GM20000 (cell line): ENCODE data around the gene ADNP2.

Experiments
- DNase-seq: peaks from one replicate; pipeline ENCODE4 v3.0.0; 2012; ENCODE audit warnings: low spot score
- CTCF ChIP-seq: IDR thresholded peaks from 2 replicates; pipeline ENCODE4 v1.5.1; 2012; ENCODE audit warnings: mild to moderate bottlenecking, control low read depth; ENCODE audit errors: extremely low read depth, missing control alignments

Gene ADNP2

DNA sequence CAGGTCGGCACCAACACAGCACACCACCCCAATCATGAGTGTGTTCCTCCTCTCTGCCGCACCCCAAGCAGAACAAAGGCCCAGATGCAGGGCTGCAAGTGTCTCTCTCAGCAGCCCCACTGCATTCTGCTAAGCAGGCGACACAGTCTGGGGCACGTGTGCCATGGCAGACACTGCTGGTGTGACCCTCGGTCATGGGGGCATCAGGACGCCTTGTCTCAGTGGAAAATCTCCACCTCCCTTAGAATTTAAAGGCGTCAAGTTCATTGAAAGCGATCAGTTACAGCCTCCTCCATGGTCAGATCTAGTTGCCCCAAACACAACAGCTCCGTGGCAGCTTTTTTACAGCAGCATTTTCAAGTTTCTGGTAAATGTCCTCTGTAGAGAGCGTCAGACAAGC is 57.2 kb downstream of the ADNP2 start:
- no peak for TF ChIP-seq CTCF
- no peak for DNase-seq

GRCh38 chr18:80166725-80167124 is 57.7 kb downstream of the ADNP2 start:
- no peak for TF ChIP-seq CTCF
- DNase-seq, result no peak

- no peak for TF ChIP-seq CTCF
- DNase-seq, result no peak
Observed at GRCh38 chr18:80167331-80167730, 58.3 kb downstream of the ADNP2 start.

DNA sequence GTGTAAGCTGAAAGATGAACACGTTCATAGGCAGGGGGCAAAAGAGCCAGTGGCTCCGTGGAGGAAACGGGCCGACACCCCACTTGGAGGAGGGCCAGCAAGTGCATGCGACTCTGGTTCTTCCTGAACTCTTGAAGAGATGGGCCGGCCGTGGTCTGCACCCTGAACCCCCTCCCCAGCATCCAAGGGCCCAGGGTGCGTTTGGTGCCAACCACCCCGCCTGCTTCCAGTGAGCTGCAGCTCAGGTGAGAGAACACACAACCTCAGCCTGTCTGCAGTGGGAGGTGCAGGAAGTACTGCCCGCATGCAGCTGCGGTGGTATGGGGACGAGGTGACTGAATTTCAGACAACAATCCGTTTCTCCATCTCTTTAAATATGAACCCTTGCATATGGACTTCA is 58.9 kb downstream of the ADNP2 start:
- no peak for TF ChIP-seq CTCF
- no peak for DNase-seq

GRCh38 chr18:80168346-80168745 is 59.3 kb downstream of the ADNP2 start:
- no peak for DNase-seq

GRCh38 chr18:80168982-80169381 is 59.9 kb downstream of the ADNP2 start:
- DNase-seq, result no peak
- TF ChIP-seq CTCF, result no peak

More at GRCh38 chr18:80168346-80168745, 59.3 kb downstream of the ADNP2 start:
- no peak for TF ChIP-seq CTCF

DNA sequence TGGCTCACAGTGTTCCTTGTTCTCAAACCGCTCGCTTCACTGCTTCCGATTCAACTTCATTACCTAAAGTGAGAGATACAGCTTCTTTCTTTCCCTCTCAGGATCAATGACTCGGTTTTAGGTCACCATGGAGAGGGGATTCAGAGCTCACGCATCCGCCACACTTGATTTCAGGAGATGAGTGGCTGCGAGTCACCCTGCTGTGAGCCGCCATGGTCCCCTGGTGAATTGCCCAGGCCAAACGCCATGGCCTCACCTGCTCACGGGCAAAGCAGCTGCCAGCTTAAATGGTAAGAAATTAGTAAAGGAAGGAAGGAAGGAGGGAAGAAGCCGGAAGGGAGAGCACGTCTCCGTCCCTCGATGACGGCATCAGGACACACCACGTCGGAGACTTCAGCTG is 60.5 kb downstream of the ADNP2 start:
- DNase-seq, result no peak
- no peak for TF ChIP-seq CTCF
